IMR-90 (cell line): Measurements from ENCODE around the gene CYBRD1. TPM values are rescaled to one million over a fixed set of nuclear protein-coding genes. Genes with fewer than 3 reads are reported as not detected.

Experiments
- ATAC-seq: fragments of 200-7000 bp; cut with Tn5 transposase; 2 replicates; pipeline ENCODE4 v1.9.1; 2020; ENCODE audit warnings: low read depth, mild to moderate bottlenecking, moderate library complexity
- BruUV-seq: library from RNA; stranded (reverse); fragments of 400-500 nt; replicated peaks from 2 replicates; lab custom pipeline; 2021; lab: Mats Ljungman, UMichigan
- CTCF ChIA-PET: fragments of 300-600 bp; formaldehyde crosslinking; extraction: SDS; loops from one replicate; lab custom pipeline; 2021; ENCODE audit warnings: antibody characterized with exemption; lab: Yijun Ruan, JAX
- POLR2A ChIA-PET: fragments of 300-600 bp; sonication (Branson Sonifier 250); formaldehyde crosslinking; loops from one replicate; lab custom pipeline; 2022; ENCODE audit warnings: antibody characterized with exemption; ENCODE audit not compliant: unreplicated experiment; lab: Charles Lee
- DNase-seq: peaks from one replicate; pipeline ENCODE4 v3.0.0; 2013
- H2AFZ ChIP-seq: replicated peaks from 2 replicates; pipeline ENCODE3; 2013; ENCODE audit warnings: low read length, mild to moderate bottlenecking; ENCODE audit not compliant: poor library complexity
- H2AK5ac ChIP-seq: 2 replicates; pipeline ENCODE4 v1.6.1; 2013; ENCODE audit warnings: low read depth, low read length, inconsistent platforms
- H2AK9ac ChIP-seq: replicated peaks from 2 replicates; pipeline ENCODE3; 2013; ENCODE audit warnings: mild to moderate bottlenecking, low read depth, low read length, moderate library complexity; ENCODE audit not compliant: poor library complexity
- H2BK120ac ChIP-seq: 2 replicates; pipeline ENCODE4 v1.6.1; 2013; ENCODE audit warnings: low read depth, low read length, inconsistent platforms
- H2BK15ac ChIP-seq: 3 replicates; pipeline ENCODE4 v1.6.1; 2013; ENCODE audit warnings: low read depth, low read length, inconsistent platforms
- H2BK20ac ChIP-seq: 2 replicates; pipeline ENCODE4 v1.6.1; 2013; ENCODE audit warnings: low read depth, mild to moderate bottlenecking, inconsistent platforms, low read length, moderate library complexity
- H2BK5ac ChIP-seq: 2 replicates; pipeline ENCODE4 v1.6.1; 2013; ENCODE audit warnings: mild to moderate bottlenecking, low read depth, low read length, inconsistent platforms; ENCODE audit not compliant: poor library complexity, severe bottlenecking
- H3K14ac ChIP-seq: replicated peaks from 2 replicates; pipeline ENCODE4 v1.6.1; 2013; ENCODE audit warnings: low read depth, low read length, inconsistent platforms
- H3K18ac ChIP-seq: 2 replicates; pipeline ENCODE4 v1.6.1; 2013; ENCODE audit warnings: low read depth, low read length, control low read depth
- H3K23ac ChIP-seq: 2 replicates; pipeline ENCODE4 v1.6.1; 2013; ENCODE audit warnings: low read depth, low read length, inconsistent platforms
- H3K27ac ChIP-seq: 2 replicates; pipeline ENCODE4 v1.5.1; 2013; ENCODE audit warnings: mild to moderate bottlenecking, control low read depth, low read length; ENCODE audit not compliant: insufficient read depth
- H3K27me3 ChIP-seq: 2 replicates; pipeline ENCODE4 v1.6.1; 2013; ENCODE audit warnings: low read length; ENCODE audit not compliant: control insufficient read depth, insufficient read depth
- H3K36me3 ChIP-seq: 2 replicates; pipeline ENCODE4 v1.6.1; 2013; ENCODE audit warnings: low read length, mixed read lengths; ENCODE audit not compliant: control insufficient read depth, insufficient read depth
- H3K4ac ChIP-seq: 2 replicates; pipeline ENCODE4 v1.6.1; 2013; ENCODE audit warnings: low read depth, low read length, inconsistent platforms
- H3K4me1 ChIP-seq: 2 replicates; pipeline ENCODE4 v1.6.1; 2013; ENCODE audit warnings: low read length, mixed read lengths; ENCODE audit not compliant: control insufficient read depth, insufficient read depth
- H3K4me2 ChIP-seq: 2 replicates; pipeline ENCODE4 v1.6.1; 2013; ENCODE audit warnings: low read depth, mild to moderate bottlenecking, control low read depth, low read length, moderate library complexity
- H3K4me3 ChIP-seq: 2 replicates; pipeline ENCODE4 v1.5.1; 2013; ENCODE audit warnings: low read depth, mild to moderate bottlenecking, control low read depth, low read length, moderate library complexity; ENCODE audit not compliant: insufficient read depth
- H3K56ac ChIP-seq: 2 replicates; pipeline ENCODE4 v1.6.1; 2013; ENCODE audit warnings: low read length, inconsistent platforms; ENCODE audit not compliant: insufficient read depth; ENCODE audit errors: extremely low read depth
- H3K79me1 ChIP-seq, 2 experiments: 2 replicates each; pipeline ENCODE4 v1.6.1; 2013; ENCODE audit warnings: low read length in 2 of 2, inconsistent platforms in 1 of 2, low read depth in 1 of 2
- H3K9ac ChIP-seq: 2 replicates; pipeline ENCODE4 v1.6.1; 2013; ENCODE audit warnings: low read depth, low read length, control low read depth
- H3K9me1 ChIP-seq: 2 replicates; pipeline ENCODE4 v1.6.1; 2013; ENCODE audit warnings: low read length, inconsistent platforms; ENCODE audit not compliant: insufficient read depth
- H3K9me3 ChIP-seq: 2 replicates; pipeline ENCODE4 v1.6.1; 2013; ENCODE audit warnings: low read length; ENCODE audit not compliant: control insufficient read depth, insufficient read depth
- H4K20me1 ChIP-seq: 2 replicates; pipeline ENCODE4 v1.6.1; 2013; ENCODE audit warnings: low read length, inconsistent platforms; ENCODE audit not compliant: insufficient read depth
- H4K5ac ChIP-seq: 2 replicates; pipeline ENCODE4 v1.6.1; 2013; ENCODE audit warnings: mild to moderate bottlenecking, low read depth, low read length, control low read depth
- H4K8ac ChIP-seq, 2 experiments: 2 replicates each; pipeline ENCODE4 v1.6.1; 2013; ENCODE audit warnings: low read depth in 2 of 2, low read length in 2 of 2, control low read depth in 1 of 2, inconsistent platforms in 1 of 2
- H4K91ac ChIP-seq: 2 replicates; pipeline ENCODE4 v1.6.1; 2013; ENCODE audit warnings: low read depth, low read length, inconsistent platforms; ENCODE audit not compliant: insufficient read depth
- MAFK ChIP-seq: IDR thresholded peaks from 2 replicates; pipeline ENCODE4 v1.6.1; 2012; ENCODE audit warnings: low read depth, low read length, improper control_type of control experiment
- WGBS, 2 experiments: methylation state at CpG; one replicate each; pipeline versions ENCODE4 v1.1.5 to v1.1.7; 2013; ENCODE audit warnings: missing lambda C conversion rate in 2 of 2; ENCODE audit not compliant: insufficient read length in 1 of 2; ENCODE audit errors: extremely low coverage in 2 of 2; 5-methylcytosine and 5-hydroxymethylcytosine counted together
- dilution Hi-C: fragments of 300-500 bp; cut with HindIII; formaldehyde crosslinking; loops from one replicate; pipeline ENCODE4 v1.14.3; 2018; ENCODE audit warnings: low sequenced_read_pairs; ENCODE audit not compliant: unreplicated experiment
- in situ Hi-C: fragments of 300-500 bp; cut with MboI; formaldehyde crosslinking; loops from 3 replicates; pipeline ENCODE4 v1.14.3; 2019; ENCODE audit warnings: low sequenced_read_pairs, inconsistent platforms, mixed read lengths
- intact Hi-C: fragments of 100-400 bp; cut with micrococcal nuclease; formaldehyde crosslinking; loops from 2 replicates; pipeline ENCODE4 v1.10.0; 2022
- polyA plus RNA-seq, 3 experiments: library from polyadenylated mRNA; depleted of rRNA; stranded (reverse); fragments of >200 nt; gene quantifications; 2 replicates each; pipeline ENCODE4 v1.2.3, GENCODE V29; 2012; ENCODE audit warnings: low replicate concordance in 1 of 3
- total RNA-seq: library from RNA; depleted of rRNA; stranded (reverse); fragments of >200 nt; gene quantifications from 2 replicates; pipeline ENCODE4 v1.2.3, GENCODE V29; 2012
- TF ChIP-seq, protein P1 (sequence below): fragments of 150-350 bp; IDR thresholded peaks from 2 replicates; pipeline ENCODE4 v1.6.1; 2016; ENCODE audit warnings: low read depth, mild to moderate bottlenecking, low read length, moderate library complexity, borderline replicate concordance

CYBRD1 gene
- total and polyA plus RNA-seq, 2 of the 4 experiments (the other 2 are of a cell fraction), result 53.2 to 103 TPM

DNA sequence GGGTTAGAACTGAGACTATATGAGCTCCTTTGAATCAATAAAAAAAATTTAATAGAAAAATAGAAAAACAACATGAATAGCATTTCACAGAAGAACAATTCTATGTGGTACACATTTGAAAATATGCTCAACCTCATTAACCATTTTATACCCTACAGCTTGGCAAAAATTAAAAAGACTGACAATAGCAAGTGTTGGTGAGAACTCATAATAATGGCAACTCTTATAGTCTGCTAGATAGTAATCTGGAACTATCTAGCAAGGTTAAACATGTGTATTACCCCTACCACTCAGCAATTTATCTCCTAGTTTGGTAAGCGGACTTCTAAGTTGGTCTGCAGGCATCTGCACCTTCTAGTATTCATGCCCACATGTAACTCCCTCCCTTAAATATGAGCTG is 67.8 kb downstream of the CYBRD1 start:
- in situ Hi-C loops, result loop anchor here (10.0 kb wide), 1 partner anchor 545 kb away; no protein-coding TSS in a partner anchor

More for the DNA sequence above, 67.8 kb downstream of the CYBRD1 start:
- no peak overlapping the region for H3K27ac ChIP-seq
- H4K5ac ChIP-seq, result no peak overlapping the region
- H3K9ac ChIP-seq, result no peak overlapping the region
- DNase-seq (no peak), ATAC-seq (no peak)
- no CpG with 5 or more reads among the region's 1 CpG for WGBS, 2 experiments
- H4K20me1 ChIP-seq, result no peaks in the 10 kb centered on the region
- no peak overlapping the region for H3K4me2 ChIP-seq
- H3K18ac ChIP-seq, result no peak overlapping the region
- H3K9me3 ChIP-seq, result peaks cover 2% of the 10 kb centered on the region; the same call in 1 of the 2 replicates
- no peak overlapping the region for H3K4me3 ChIP-seq
- no peaks in the 10 kb centered on the region for H3K79me1 ChIP-seq
- H2AFZ ChIP-seq, result no peak overlapping the region
- no peak overlapping the region for H2AK5ac ChIP-seq
- H3K4me1 ChIP-seq, result no peaks in the 10 kb centered on the region
- no peak overlapping the region for H2BK20ac ChIP-seq
- no peak overlapping the region for H4K8ac ChIP-seq
- no peak overlapping the region for H4K91ac ChIP-seq
- no peak overlapping the region for H2AK9ac ChIP-seq
- peaks cover 11% of the 10 kb centered on the region for H3K27me3 ChIP-seq
- no peak overlapping the region for H3K56ac ChIP-seq
- TF ChIP-seq MAFK, result no peak
- TF ChIP-seq, protein P1, sequence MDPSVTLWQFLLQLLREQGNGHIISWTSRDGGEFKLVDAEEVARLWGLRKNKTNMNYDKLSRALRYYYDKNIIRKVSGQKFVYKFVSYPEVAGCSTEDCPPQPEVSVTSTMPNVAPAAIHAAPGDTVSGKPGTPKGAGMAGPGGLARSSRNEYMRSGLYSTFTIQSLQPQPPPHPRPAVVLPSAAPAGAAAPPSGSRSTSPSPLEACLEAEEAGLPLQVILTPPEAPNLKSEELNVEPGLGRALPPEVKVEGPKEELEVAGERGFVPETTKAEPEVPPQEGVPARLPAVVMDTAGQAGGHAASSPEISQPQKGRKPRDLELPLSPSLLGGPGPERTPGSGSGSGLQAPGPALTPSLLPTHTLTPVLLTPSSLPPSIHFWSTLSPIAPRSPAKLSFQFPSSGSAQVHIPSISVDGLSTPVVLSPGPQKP, result no peak
- no peak overlapping the region for H3K23ac ChIP-seq
- BruUV-seq, result no TSS peak
- no peaks in the 10 kb centered on the region for H3K9me1 ChIP-seq
- no peak overlapping the region for H2BK5ac ChIP-seq
- H3K4ac ChIP-seq, result no peak overlapping the region
- dilution Hi-C loops (no loop called here), intact Hi-C loops (no loop called here)
- H3K36me3 ChIP-seq, result no peaks in the 10 kb centered on the region
- ChIA-PET POLR2A (no interaction called here), CTCF (interaction anchor here (1.0 kb wide), 1 partner anchor 537 kb away, joined by 3 read pairs; no protein-coding TSS in a partner anchor)
- no peak overlapping the region for H2BK15ac ChIP-seq
- H3K14ac ChIP-seq, result no peak overlapping the region
- no peak overlapping the region for H2BK120ac ChIP-seq
